Activated naive CD8-positive, alpha-beta T cell treated with anti-CD3 and anti-CD28 coated beads, Interleukin-2, amount 50 U/mL, for 16 hours (primary cell): ENCODE data around the gene HIF1A.
A peak's percentile ranks its signal among the peaks of the same experiment; 100 is the strongest.
"Not testable (repeated sequence)": the region's sequence is repeated elsewhere in the genome, so short reads cannot be mapped to it uniquely, and the experiment has no call there.

ENCODE experiments used
- DNase-seq: peaks from one replicate; pipeline ENCODE4 v3.0.0-alpha.2; 2020; ENCODE audit warnings: low read depth, low spot score

HIF1A gene

GRCh38 chr14:61694830-61695694, at the start of gene HIF1A:
HIF1A (plus strand) TSS chr14:61695513; CDS start chr14:61695805, 292 bp downstream.
- DNase-seq: peak; percentile 90

GRCh38 chr14:61646366-61647116, 48.8 kb upstream of the HIF1A start:
- DNase-seq: no peak

- DNase-seq: no peak
Observed at GRCh38 chr14:61647704-61648103, 47.6 kb upstream of the HIF1A start.

GRCh38 chr14:61648377-61648776, 46.9 kb upstream of the HIF1A start:
- no peak for DNase-seq

GRCh38 chr14:61649283-61649682, 46.0 kb upstream of the HIF1A start:
- no peak for DNase-seq

GRCh38 chr14:61651355-61651754, 44.0 kb upstream of the HIF1A start:
- no peak for DNase-seq

- DNase-seq: no peak
Observed at GRCh38 chr14:61652526-61653262, 42.6 kb upstream of the HIF1A start.

GRCh38 chr14:61653507-61653906, 41.8 kb upstream of the HIF1A start:
- DNase-seq: no peak

- DNase-seq: no peak
Observed at GRCh38 chr14:61654026-61654425, 41.3 kb upstream of the HIF1A start.

GRCh38 chr14:61655777-61656176, 39.5 kb upstream of the HIF1A start:
- DNase-seq: no peak

- DNase-seq: no peak
Observed at GRCh38 chr14:61656341-61656740, 39.0 kb upstream of the HIF1A start.

GRCh38 chr14:61658111-61658510, 37.2 kb upstream of the HIF1A start:
- DNase-seq: not testable (repeated sequence)

GRCh38 chr14:61659582-61659981, 35.7 kb upstream of the HIF1A start:
- no peak for DNase-seq

- no peak for DNase-seq
Observed at GRCh38 chr14:61661471-61662400, 33.6 kb upstream of the HIF1A start.

GRCh38 chr14:61662437-61663311, 32.6 kb upstream of the HIF1A start:
- DNase-seq: peak; percentile 6

GRCh38 chr14:61663312-61663979, 31.9 kb upstream of the HIF1A start:
- DNase-seq: no peak

GRCh38 chr14:61668282-61668681, 27.0 kb upstream of the HIF1A start:
- DNase-seq: no peak

- no peak for DNase-seq
Observed at GRCh38 chr14:61670576-61670975, 24.7 kb upstream of the HIF1A start.

GRCh38 chr14:61671082-61671481, 24.2 kb upstream of the HIF1A start:
- DNase-seq: no peak
